ENCODE results near the gene PPP3CA.

DNA sequence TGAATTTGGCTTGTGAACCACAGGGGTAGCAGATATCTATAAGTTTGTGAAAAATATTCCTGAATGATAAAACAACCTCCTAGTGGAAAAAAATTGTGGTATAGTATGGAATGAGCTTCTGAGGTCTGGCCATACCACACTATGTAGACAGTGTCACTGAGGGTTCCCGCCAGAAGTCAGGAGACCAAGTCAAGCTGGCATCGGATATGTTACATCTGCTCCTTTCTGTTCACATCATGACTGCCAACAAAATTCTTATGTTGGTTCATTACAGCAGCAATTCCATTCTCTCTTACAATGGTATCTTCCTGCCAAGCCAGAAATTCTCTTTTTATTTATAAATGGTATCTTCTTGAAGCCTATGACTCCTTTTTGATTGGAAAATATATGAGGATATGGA is 273.0 kb downstream of the PPP3CA start:
- TF ChIP-seq CTCF (IDR thresholded peaks at IDR 0.05), result no peak
- no peak for TF ChIP-seq POLR2A (IDR thresholded peaks at IDR 0.05)

Data from right lobe of liver (tissue), 4 donors.